GM18907 (cell line): ENCODE data around the gene UBE2M.

Experiments used
- ATAC-seq: cut with Tn5 transposase; IDR thresholded peaks from one replicate; pipeline ENCODE4 v1.9.1; 2021; ENCODE audit warnings: mild to moderate bottlenecking, moderate library complexity; ENCODE audit not compliant: unreplicated experiment

The UBE2M gene

DNA sequence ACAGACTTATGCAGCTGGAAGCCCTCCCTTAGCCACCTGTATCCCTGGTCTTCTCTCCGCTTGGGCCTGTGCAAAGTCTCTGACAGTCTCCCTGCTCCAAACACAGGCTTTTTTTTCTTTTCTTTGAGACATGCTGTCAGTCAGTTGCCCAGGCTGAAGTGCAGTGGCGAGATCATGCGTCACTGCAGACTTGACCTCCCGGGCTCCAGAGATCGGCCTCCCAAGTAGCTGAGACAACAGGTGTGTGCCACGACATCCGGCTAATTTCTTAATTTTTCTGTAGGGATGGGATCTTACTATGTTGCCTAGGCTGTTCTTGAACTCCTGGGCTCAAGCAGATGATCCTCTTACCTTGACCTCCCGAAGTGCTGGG lies 13.2 kb upstream of the UBE2M start:
- no peak for ATAC-seq

DNA sequence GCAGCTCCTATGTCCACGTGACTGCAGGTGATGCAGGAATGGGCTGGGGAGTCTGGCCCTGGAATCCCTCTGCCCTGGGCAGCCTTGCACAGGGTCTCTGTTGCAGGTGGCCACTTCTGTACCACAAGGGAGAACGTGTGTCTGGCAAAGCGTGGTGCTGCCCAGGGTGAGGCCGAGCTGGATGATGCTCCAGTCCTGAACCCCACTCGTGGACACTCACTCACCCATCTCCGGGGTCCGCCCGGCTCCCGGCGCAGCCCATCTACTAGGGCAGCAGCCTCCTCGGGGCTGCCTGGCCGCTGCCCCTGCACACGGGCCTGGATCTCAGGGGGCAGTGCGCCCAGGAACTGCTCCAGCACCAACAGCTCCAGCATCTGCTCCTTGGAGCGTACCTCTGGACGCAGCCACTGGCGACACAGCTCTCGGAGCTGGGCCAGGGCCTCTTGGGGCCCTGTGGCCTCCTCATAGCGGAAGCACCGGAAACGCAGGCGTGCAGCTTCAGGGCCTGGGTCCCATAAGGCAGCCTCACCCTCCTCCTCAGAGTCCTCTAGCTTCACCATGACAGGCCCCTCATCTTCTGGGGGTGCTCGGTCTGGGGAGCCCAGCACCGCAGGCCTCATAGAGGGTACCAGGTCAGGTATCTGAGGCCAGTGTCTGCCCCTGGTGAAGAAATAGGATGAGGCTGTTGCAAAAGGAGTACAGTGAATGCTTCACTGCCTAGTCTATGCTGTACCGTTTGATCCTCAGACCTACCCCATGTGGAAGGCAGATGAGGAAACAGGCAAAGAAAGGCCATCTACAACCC lies 12.6 kb upstream of the UBE2M start:
- ATAC-seq, result no peak

DNA sequence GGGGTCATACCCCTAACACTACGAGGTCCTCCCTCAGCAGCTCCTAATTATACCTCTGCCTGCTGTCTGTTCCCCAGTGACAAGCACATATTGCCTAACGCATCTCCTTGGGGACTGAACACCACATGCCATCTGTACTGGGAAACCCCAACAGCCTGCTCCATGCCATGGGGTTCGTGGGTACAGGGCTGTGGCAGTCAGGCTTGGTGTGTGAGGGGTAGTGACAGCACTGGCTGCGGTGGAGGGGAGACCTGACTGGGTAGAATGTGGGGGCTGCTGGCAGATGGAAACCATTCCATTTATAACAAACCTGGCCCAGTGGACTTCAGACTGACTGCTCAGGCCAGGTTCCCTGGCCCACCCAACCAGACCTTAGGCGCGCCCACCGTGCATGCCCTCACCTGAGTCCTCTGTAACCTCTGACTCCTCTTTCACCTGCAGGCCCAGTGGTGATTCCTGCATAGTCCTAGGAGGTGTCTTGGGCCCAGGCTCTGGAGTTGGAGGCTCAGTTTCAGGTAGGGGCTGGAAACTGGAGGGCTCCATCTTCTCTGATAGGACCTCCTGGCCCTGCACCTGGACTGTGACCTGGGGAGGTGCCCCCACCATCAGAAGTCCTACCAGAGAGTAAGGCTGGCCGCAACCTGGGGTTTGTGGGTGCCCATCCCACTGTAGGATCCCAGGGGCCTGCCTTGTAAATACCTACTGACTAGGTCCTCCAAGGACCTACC lies 11.7 kb upstream of the UBE2M start:
- ATAC-seq, result no peak

DNA sequence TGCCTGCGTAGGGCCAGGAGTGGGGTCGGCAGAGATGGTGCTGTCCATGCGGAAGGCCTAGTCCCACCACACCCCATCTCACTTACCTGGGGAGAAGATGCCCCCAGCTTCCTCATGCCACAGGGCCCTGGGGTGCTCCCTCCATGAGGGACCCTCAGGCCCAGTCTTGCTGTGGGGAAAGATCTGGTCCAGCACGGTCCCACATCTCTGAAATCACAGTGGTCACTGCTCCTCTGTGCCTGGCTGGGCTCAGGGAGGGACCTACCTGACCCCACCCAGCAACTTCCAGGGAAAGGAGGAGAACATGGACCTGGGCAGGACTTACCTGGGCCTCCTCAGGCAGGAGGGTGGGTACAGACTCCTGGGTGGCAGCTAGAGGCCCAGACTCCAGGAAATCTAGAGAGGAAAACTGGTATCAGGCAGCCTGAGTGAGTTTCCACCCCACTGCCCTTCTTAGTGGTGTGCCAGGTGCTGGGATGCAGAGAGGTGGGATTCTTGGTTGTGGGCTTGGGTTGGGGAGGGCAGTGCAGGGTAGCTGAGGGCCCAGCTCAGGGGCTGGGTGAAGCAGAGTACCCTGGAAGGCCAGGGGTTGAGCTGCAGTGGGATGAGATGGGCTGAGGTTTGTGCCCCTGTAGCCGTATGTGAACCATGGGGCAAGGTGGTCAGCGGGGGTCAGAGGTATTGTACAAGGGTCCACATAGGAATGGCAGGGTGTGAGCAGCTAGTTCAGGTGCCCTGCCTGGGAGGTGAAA lies 11.0 kb upstream of the UBE2M start:
- no peak for ATAC-seq

DNA sequence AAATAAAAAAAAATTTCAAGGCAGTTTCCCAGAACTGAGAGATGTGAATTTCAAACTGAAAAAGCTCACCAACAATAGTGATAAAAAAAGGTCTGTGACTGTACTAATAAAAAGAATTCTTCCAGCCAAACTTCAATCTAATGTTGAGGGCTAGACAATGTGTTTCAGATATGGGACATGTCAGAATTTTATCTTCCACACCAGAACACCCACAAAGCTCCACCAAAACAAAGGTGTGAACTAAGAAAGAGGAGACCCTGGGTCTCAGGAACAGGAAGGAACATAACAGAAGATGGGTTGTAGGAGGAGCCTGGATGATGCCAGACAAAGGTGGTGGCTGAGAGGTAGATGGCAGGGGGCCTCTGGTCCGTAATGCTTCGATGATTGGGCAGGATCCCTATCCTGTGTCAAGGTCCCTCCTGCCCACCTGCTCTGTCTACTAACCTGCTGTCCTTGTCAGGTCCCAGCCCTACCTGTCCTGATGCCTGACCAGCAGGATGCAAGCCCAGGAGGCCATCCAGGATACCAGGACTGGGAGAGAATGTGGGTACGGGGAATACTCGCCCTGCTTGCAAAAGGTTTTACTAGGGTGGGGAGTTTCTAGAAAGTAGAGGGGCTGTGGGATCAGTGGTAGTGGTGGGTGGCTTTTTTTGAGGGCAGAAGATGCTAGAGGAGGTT lies 10.2 kb upstream of the UBE2M start:
- ATAC-seq, result no peak

DNA sequence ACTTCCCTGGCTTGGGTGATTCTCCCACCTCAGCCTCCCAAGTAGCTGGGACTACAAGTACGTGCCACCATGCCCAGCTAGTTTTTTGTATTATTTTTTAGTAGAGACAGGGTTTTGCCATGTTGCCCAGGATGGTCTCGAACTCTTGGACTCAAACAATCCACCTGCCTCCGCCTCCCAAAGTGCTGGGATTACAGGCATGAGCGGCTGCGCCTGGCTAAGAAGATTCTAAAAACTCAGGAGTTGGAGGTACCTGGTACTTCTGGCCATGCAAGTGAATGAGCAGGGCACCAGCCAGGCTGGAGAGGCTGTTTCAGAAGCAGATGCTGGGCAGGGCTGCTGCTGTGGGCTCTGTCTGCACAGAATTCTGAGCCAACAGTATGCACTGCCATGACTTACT lies 8.6 kb upstream of the UBE2M start:
- ATAC-seq, result no peak

DNA sequence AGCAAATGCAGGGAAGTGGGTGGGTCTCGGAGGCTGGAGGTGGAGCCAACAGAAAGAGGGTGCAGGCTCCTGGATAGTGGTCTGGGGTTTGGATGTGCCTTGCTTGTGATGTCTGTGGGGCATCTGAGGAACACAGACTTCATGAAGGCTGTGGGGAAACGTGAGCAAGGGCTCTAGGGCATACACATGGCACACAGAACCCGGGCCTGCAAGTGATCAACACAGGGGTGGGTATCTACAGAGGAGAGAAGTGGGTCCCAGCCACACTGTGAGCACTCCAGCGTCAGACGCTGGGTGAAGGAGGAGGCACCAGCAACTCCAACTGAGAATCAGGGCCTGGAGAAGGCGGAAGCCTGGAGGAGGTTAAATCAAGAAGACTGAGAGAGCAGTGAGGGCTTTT lies 5.4 kb upstream of the UBE2M start:
- ATAC-seq, result no peak

DNA sequence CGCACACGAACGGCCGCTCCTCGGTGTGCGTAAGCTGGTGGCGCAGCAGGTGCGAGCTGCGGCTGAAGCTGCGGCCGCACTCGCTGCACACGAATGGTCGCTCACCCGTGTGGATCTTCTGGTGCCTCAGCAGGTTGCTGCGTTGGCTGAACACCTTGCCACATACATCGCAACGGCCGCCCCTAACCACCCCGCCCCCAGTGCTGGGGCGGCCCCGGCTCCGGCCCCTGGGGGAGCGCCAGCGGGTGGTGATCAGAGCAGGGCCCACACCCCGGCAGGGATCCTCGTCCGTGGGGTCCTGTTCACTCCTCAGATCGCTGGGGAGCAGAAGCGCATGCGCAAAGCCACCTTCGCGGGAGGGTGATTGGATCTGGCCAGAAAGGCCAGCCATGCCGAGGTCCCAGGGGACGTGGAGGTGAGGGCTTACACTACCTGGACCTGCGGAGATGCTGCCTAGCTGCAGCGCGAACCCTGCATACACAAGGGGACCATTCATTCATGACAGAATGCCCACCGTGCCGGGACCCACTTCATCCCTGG lies 4.7 kb upstream of the UBE2M start:
- no peak for ATAC-seq

DNA sequence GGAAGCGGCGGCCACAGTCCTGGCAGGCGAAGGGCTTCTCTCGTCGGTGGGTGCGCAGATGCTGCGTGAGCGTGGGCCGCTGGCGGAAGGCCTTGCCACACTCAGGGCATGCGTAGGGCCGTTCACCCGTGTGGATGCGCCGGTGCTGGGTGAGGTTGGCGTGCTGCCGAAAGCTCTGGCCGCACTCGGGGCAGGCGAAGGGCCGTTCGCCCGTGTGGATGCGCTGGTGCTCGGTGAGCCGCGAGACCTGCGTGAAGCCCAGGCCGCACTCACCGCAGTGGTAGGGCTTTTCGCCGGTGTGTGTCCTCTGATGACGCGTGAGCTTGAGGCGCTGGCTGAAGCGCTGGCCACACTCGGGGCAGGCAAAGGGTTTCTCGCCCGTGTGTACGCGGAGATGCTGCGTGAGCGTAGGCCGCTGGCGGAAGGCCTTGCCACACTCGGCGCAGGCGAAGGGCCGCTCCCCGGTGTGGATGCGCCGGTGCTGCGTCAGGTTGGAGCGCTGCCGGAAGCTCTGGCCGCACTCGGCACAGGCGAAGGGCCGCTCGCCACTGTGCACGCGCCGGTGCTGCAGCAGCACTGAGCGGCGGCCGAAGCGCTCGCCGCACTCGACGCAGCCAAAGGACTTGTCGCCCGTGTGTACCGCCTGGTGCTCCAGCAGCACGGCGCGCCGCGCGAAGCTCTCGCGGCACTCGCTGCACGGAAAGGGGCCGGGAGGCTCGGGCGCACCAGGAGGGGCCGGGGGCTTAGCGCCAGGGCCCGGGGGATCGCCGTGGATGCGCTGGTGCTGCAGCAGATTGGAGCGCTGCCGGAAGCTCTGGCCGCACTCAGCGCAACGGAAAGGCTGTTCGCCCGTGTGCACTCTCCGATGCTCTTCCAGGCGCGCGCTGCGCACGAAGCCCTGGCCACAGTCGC lies 4.0 kb upstream of the UBE2M start:
- no peak for ATAC-seq

DNA sequence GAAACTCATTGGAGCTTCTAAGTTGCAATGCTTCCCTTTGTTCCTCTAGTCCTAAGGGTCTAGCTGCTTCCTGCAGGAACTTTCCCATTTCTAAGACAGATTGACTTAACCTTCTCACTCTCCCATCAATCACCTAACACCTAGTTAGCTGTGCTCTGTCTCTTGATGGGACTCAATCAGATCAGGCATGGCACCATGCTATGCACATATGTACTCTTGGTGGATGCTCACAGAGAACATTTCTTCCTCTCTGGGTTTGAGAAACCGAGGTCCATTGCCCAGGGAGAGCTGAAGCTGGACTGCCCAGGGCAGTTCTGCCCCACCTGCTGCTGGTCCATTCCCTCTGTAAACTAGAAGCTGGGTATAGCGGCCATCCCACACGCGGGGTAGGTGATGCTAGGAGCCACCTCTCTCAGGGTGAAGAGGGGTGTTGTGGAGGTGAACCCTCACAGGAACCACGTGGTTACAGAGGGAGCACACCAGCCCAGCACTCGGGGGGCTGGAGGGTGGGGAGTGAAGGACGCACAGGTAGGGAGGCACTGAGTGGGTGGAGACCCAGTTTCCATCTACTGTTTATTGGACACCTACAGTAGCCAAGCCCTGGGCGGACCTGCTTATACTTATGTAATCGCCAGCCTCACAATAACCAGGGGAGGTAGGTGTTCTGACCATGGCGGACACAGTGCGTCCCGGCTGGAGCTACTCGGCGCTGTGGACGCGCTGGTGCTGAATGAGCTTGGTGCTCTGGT lies 3.1 kb upstream of the UBE2M start:
- no peak for ATAC-seq

DNA sequence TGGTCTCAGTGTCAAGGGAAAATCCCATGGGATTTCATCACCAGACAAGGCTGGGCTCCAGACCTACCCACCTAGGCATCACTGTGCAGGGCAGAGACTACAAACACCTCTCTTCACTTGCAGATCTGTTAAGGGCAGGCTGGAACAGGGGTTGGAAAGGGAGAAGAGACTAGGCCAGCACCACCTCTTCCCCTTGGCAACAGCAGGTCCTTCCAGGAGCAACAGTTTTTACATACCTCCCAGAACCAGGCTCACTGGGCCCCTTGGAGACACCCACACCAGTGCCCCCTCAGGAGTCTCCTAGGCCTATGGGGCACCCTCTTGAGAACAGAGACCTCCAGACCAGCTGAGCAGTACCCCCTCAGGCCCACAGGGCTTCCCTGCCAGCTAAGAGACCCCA lies 2.5 kb upstream of the UBE2M start:
- ATAC-seq, result no peak

DNA sequence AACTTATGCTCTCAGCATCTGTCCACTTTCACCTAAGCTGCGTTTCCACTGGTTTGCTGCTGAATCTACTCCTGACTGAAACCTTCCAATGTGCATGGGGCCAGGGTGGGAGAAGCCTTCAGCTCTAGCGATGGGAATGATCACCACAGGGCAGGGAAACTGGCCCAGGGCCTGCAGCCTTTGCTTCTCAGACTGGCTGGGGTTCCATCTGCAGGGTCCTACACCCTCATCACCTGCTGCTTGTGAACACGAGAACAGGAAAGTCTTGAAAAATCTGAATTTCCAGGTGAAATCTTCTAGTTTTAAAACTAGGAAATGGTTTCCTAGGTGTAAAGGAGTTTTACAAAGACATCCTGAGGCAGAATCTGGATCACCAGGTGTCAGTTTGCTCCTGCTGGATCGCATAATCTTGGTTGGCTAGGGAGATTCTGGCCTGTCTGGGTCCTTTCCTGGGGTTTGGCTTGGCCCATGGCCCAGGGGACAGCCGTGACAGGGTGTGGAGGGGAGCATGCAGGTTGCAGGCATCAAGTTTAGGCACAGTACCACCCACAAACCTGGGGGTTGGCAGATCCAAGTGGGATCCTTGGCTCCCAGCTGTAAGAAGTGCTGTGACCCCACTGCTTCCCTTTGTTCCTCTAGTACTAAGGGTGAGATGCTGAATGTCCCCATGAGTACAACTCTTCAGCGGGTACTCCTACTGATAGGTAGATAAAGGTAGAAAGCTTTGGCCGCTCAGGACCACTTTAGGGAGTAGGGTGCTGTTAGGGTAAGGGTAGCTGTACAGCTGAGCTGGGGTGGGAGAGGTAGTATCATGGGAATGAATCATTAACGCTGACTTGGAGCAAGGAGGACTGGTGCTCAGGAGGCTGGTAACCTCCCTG lies 1.8 kb upstream of the UBE2M start:
- ATAC-seq, result no peak

DNA sequence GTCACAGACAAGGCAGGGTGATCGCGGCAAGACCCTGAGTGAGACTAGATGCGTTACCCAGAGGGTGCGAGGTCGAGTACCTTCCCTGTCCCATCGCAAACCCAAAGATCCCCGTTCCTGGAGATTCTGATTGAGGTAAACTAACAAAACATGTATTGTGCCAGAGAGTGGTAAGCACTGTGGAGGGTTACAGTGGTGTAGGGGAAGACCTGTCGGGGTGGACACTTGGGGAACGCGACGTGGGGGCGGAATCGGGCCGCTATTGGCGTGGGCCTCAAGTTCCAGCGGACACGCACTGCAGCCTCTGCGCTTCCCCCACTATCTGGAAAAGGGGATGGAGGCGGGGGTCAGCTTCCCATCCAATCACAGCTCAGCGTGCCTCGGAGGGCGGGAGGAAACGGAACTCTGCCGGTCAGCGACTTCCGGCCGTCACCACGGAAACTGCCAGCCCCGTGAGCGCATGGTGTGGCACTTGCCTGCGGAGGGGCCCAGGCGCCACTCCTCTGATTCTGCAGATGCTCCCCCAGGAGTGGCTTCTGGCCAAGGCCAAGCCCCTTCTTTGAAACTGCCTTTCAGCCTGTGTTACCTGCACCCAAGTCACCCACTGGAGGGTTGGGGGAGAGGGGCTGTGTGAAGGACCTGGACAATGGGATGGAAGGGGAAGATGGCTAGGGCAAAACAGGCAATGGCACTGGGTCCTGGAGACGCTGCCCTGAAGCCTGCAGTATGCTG lies 1.0 kb upstream of the UBE2M start:
- ATAC-seq, result peak; percentile 26

DNA sequence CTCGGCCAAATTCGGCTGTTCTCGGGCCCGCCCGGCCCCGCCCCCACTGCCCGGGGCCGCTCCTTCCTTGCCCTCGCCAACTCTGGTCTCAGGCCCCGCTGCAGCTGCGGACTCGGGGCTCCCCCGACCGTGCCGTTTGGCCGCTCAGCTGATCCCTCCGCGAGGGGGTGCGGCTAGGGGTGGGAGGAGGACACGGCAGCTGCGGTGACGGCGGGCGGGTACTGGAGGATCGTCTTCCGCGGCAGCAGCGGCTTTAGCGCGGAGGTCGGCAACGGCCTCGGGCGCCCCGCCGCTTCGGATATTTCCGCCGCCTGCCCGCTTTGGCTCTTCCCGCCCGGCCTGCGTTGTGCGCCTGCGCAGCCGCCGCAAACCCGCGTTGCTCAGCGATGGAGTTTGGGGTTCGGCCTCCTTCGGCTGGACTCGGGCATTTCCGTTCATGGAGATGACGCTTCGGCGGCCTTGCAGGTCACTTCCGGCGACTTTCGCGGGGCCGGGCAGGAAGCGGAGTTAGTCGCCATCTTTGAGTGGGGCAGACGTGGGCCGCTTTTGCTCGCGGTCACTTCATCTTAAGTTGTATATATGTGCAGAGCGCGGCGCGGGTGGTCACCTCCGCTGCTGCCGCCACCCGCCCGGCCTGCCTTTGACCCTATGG lies 338 bp upstream of the UBE2M start:
- ATAC-seq, result peak; percentile 63

DNA sequence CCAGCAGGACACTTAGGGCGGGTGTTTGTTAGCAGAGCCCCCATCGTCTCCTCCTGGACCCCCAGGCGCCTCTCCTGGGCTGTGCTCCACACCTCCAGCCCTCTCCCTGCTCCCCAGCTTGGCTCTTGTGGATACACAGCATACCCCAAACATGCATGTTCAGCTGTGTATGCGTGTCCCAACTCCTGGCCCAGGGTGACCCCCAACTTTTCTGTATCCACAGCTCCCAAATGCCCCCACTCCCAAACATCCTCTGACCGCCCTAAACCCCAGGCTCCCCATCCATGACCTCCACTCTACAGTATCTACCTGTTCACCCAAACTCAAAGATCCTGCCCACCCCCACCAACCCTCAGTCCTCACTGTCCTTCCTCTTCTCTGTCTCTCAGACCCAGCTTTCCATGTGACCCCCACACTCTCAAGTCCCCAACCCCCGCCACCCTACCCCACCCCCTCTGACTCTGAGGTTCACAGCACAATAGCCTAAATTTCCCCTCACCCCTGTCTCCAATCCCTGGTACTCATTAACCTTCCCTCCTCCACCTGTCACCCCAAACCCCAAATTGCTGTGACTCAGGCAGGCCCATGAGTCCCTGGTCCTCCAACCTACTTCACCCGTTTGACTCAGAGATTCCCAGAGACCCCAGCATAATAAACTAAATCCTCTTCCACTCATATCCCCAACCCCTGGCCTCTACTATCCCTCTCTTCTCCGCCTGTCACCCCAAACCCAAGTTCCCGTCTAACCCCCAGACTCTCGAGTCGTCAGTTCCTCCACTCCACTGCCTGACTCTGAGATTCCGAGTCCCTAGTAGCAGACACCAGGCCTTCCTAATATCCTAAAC lies 968 bp downstream of the UBE2M start:
- ATAC-seq, result no peak

DNA sequence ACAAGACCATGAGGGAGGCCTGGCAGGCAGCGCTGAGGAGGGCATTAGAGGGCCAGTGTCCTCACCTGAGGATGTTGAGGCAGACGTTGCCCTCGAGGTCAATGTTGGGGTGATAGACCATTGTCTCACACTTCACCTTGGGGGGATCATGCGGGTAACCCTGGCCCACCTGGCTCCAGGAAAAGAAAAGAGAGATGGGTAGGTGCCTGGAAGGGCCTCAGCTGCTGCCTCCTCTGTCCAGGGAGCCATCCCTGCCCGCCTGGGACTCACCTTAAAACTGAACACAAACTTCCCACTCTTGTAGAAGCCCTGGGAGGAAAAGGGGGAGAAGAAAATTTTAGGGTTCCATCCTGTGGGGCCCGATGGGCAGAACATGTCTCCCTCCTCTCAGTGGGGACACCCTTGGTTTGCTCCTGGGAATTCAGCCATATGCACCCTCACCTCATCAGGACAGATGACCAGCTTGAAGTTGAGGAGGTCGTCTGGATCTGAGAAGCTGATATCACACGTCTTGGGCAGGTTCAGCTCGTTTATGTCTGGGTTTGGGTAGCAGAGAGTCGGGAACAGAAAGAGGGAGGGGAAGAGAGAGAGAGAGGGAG lies 1.7 kb downstream of the UBE2M start:
- no peak for ATAC-seq
